ENCODE data around the gene PTF1A.

- TF ChIP-seq CTCF (IDR thresholded peaks at IDR 0.05; ENCODE audit: low read length) (no peak), EZH2 (optimal IDR thresholded peaks at IDR 0.05; ENCODE audit: low read depth, low read length) (no peak), EZH2phosphoT487 (IDR thresholded peaks at IDR 0.05; ENCODE audit: low read length) (no peak)
These were observed 17.8 kb upstream of the PTF1A start for GRCh38 chr10:23174074-23174976.

Measured in MM.1S (cell line).